WTC11 (cell line): ENCODE results near the gene CHRNA1. TPM values are rescaled to one million over a fixed set of nuclear protein-coding genes. Genes with fewer than 3 reads are reported as not detected.
A peak's percentile ranks its signal among the peaks of the same experiment; 100 is the strongest.
"Not testable (repeated sequence)": the region's sequence is repeated elsewhere in the genome, so short reads cannot be mapped to it uniquely, and the experiment has no call there.

Source experiments
- ATAC-seq: fragments of 200-7000 bp; cut with Tn5 transposase; 2 replicates; pipeline ENCODE4 v1.10.0; 2021; ENCODE audit warnings: mild to moderate bottlenecking, moderate library complexity
- CTCF ChIA-PET: fragments of 300-600 bp; sonication (Branson Sonifier 250); formaldehyde crosslinking; loops from one replicate; lab custom pipeline; 2021; ENCODE audit warnings: antibody characterized with exemption; lab: Charles Lee
- POLR2A ChIA-PET: fragments of 350-600 bp; sonication (Branson Sonifier 250); formaldehyde crosslinking; loops from one replicate; lab custom pipeline; 2021; ENCODE audit warnings: antibody characterized with exemption; lab: Charles Lee
- DNase-seq: peaks from one replicate; pipeline ENCODE4 v3.0.0; 2021; ENCODE audit warnings: low spot score
- H3K27ac Mint-ChIP-seq: 2 replicates; pipeline ENCODE4 v1.8.0; 2021; ENCODE audit warnings: mixed read lengths
- H3K27me3 Mint-ChIP-seq: 2 replicates; pipeline ENCODE4 v1.8.0; 2021; ENCODE audit warnings: low read depth, mild to moderate bottlenecking, moderate library complexity, mixed read lengths
- H3K36me3 Mint-ChIP-seq: 2 replicates; pipeline ENCODE4 v1.8.0; 2021; ENCODE audit warnings: mixed read lengths
- H3K4me1 Mint-ChIP-seq: 2 replicates; pipeline ENCODE4 v1.8.0; 2022; ENCODE audit warnings: mixed read lengths
- H3K4me3 Mint-ChIP-seq: 2 replicates; pipeline ENCODE4 v1.8.0; 2021; ENCODE audit warnings: mild to moderate bottlenecking, moderate library complexity, mixed read lengths
- H3K9me3 Mint-ChIP-seq: 2 replicates; pipeline ENCODE4 v1.8.0; 2021; ENCODE audit warnings: mixed read lengths
- CBFB ChIP-seq: sonication (generic); formaldehyde crosslinking; IDR thresholded peaks from 2 replicates; pipeline ENCODE4 v1.8.1; 2022; ENCODE audit warnings: mild to moderate bottlenecking, low read depth, missing genetic modification reagents
- CREB1 ChIP-seq: sonication (generic); formaldehyde crosslinking; IDR thresholded peaks from 2 replicates; pipeline ENCODE4 v1.8.0; 2023; ENCODE audit warnings: mild to moderate bottlenecking, missing genetic modification reagents
- CREM ChIP-seq: sonication (generic); formaldehyde crosslinking; IDR thresholded peaks from 2 replicates; pipeline ENCODE4 v1.8.1; 2022; ENCODE audit warnings: mild to moderate bottlenecking, missing genetic modification reagents, moderate library complexity
- GRHL2 ChIP-seq: fragments of 250-450 bp; sonication (Bioruptor Pico); IDR thresholded peaks from 2 replicates; pipeline ENCODE4 v1.8.0; 2022; ENCODE audit warnings: mild to moderate bottlenecking, moderate library complexity; ENCODE audit not compliant: insufficient replicate concordance, severe bottlenecking
- GTF2I ChIP-seq: fragments of 250-450 bp; sonication (Bioruptor Pico); conservative IDR thresholded peaks from 2 replicates; pipeline ENCODE4 v1.4.0; 2021; ENCODE audit warnings: mild to moderate bottlenecking
- KAT7 ChIP-seq: sonication (generic); formaldehyde crosslinking; IDR thresholded peaks from 2 replicates; pipeline ENCODE4 v1.8.1; 2023; ENCODE audit warnings: missing genetic modification reagents, mild to moderate bottlenecking, borderline replicate concordance
- SOX15 ChIP-seq: fragments of 250-450 bp; sonication (Bioruptor Pico); IDR thresholded peaks from 2 replicates; pipeline ENCODE4 v1.9.0; 2021; ENCODE audit warnings: mild to moderate bottlenecking
- TP53 ChIP-seq: sonication (generic); formaldehyde crosslinking; IDR thresholded peaks from 2 replicates; pipeline ENCODE4 v1.8.1; 2023; ENCODE audit warnings: mild to moderate bottlenecking, missing genetic modification reagents
- ZBTB21 ChIP-seq: sonication (generic); formaldehyde crosslinking; IDR thresholded peaks from 2 replicates; pipeline ENCODE4 v1.8.1; 2023; ENCODE audit warnings: mild to moderate bottlenecking, missing genetic modification reagents, borderline replicate concordance
- ZNF121 ChIP-seq: sonication (generic); formaldehyde crosslinking; IDR thresholded peaks from 2 replicates; pipeline ENCODE4 v1.8.0; 2023; ENCODE audit warnings: missing genetic modification reagents
- ZNF263 ChIP-seq: sonication (generic); formaldehyde crosslinking; IDR thresholded peaks from 2 replicates; pipeline ENCODE4 v1.8.1; 2022; ENCODE audit warnings: low read depth, mild to moderate bottlenecking, moderate library complexity, missing genetic modification reagents
- ZNF396 ChIP-seq: fragments of 250-450 bp; sonication (Bioruptor Pico); IDR thresholded peaks from 2 replicates; pipeline ENCODE4 v1.8.0; 2021; ENCODE audit warnings: mild to moderate bottlenecking, moderate library complexity, borderline replicate concordance
- total RNA-seq: library from RNA; stranded (reverse); gene quantifications from 3 replicates; pipeline ENCODE4 v1.2.3, GENCODE V29; 2021
- TF ChIP-seq, protein P1 (sequence below): fragments of 250-450 bp; sonication (Bioruptor Pico); IDR thresholded peaks from 2 replicates; pipeline ENCODE4 v1.9.0; 2021; ENCODE audit warnings: mild to moderate bottlenecking
- TF ChIP-seq, protein P2 (sequence below): fragments of 200-600 bp; IDR thresholded peaks from 2 replicates; pipeline ENCODE4 v1.8.0; 2022; ENCODE audit warnings: antibody characterized with exemption
- TF ChIP-seq, protein P3 (sequence below): sonication (generic); formaldehyde crosslinking; IDR thresholded peaks from 2 replicates; pipeline ENCODE4 v1.8.0; 2022; ENCODE audit warnings: mild to moderate bottlenecking, missing genetic modification reagents
- TF ChIP-seq, protein P4 (sequence below): sonication (generic); formaldehyde crosslinking; IDR thresholded peaks from 2 replicates; pipeline ENCODE4 v1.8.1; 2023; ENCODE audit warnings: mild to moderate bottlenecking, missing genetic modification reagents
- TF ChIP-seq, protein P5 (sequence below): fragments of 250-450 bp; sonication (Bioruptor Pico); IDR thresholded peaks from 2 replicates; pipeline ENCODE4 v1.9.0; 2021; ENCODE audit warnings: moderate library complexity, mild to moderate bottlenecking, inconsistent platforms, borderline replicate concordance
- TF ChIP-seq, protein P6 (sequence below): sonication (generic); formaldehyde crosslinking; IDR thresholded peaks from 2 replicates; pipeline ENCODE4 v1.8.0; 2023; ENCODE audit warnings: missing genetic modification reagents, mild to moderate bottlenecking, borderline replicate concordance

Gene CHRNA1
- total RNA-seq, 1 experiment from 2014 or later = not detected

DNA sequence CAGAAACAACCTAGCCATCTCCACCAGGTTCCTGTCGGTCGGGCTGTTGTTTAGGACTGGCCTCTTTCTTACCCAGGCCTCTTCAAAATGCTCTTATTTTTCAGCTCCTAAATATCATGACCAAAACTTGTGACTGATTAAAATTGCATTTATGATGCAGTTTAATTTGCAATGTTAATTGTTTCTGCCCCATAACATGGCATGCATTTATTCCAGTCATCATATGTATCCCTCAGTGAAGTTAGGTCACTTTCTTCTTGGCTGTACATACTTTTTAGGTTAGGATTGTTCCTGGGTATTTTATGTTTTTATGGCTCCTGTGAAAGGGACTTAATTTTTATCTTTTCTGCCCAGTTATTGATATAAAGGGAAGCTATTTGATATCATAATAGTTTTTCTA is 50.6 kb downstream of the CHRNA1 start:
- Mint-ChIP-seq H3K4me3 (no peak overlapping the region), H3K27me3 (0 out of 2 replicates have a peak, but pooled peaks cover 2% of the 10 kb centered on the region), H3K27ac (no peak overlapping the region), H3K36me3 (no peaks in the 10 kb centered on the region), H3K9me3 (peaks cover 9% of the 10 kb centered on the region), H3K4me1 (no peaks in the 10 kb centered on the region)
- POLR2A ChIA-PET = no interaction called here
- no peak for ATAC-seq
- CTCF ChIA-PET = interaction anchor here (1.4 to 1.9 kb wide), 3 partner anchors 13 to 291 kb away, joined by 3 to 8 read pairs (median 7); partner anchors contain the start of gene CHN1
- no peak for DNase-seq
- no peak for TF ChIP-seq CBFB
- TF ChIP-seq ZNF396 (CRISPR knock-in tag) = no peak
- TF ChIP-seq, protein P1, sequence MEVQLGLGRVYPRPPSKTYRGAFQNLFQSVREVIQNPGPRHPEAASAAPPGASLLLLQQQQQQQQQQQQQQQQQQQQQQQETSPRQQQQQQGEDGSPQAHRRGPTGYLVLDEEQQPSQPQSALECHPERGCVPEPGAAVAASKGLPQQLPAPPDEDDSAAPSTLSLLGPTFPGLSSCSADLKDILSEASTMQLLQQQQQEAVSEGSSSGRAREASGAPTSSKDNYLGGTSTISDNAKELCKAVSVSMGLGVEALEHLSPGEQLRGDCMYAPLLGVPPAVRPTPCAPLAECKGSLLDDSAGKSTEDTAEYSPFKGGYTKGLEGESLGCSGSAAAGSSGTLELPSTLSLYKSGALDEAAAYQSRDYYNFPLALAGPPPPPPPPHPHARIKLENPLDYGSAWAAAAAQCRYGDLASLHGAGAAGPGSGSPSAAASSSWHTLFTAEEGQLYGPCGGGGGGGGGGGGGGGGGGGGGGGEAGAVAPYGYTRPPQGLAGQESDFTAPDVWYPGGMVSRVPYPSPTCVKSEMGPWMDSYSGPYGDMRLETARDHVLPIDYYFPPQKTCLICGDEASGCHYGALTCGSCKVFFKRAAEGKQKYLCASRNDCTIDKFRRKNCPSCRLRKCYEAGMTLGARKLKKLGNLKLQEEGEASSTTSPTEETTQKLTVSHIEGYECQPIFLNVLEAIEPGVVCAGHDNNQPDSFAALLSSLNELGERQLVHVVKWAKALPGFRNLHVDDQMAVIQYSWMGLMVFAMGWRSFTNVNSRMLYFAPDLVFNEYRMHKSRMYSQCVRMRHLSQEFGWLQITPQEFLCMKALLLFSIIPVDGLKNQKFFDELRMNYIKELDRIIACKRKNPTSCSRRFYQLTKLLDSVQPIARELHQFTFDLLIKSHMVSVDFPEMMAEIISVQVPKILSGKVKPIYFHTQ (CRISPR knock-in tag) = no peak

DNA sequence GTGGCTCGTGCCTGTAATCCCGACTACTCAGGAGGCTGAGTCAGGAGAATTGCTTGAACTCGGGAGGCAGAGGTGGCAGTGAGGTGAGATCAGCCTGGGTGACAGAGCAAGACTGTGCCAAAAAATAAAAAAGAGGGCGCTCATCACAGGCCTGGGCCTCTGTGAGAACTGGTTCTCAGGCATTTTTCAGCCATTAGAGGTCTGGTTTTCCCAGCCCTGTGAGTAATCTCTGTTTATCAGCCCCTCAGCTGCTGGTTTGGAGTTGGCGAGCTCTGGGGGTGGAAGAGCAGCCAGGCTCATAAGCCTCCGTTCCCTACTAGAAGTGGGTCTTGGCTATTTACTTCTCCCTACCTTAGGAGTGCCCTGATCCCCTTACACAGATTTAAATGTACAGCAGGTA is 53.1 kb downstream of the CHRNA1 start:
- POLR2A ChIA-PET = no interaction called here
- H3K9me3 Mint-ChIP-seq = peaks cover 13% of the 10 kb centered on the region
- H3K4me3 Mint-ChIP-seq = no peak overlapping the region
- H3K4me1 Mint-ChIP-seq = no peaks in the 10 kb centered on the region
- TF ChIP-seq GTF2I (CRISPR knock-in tag) (no peak), CREM (no peak), ZNF121 (CRISPR knock-in tag) (no peak), TP53 (CRISPR knock-in tag) (no peak), CREB1 (CRISPR knock-in tag) (no peak), ZBTB21 (CRISPR knock-in tag) (no peak), KAT7 (CRISPR knock-in tag) (no peak), ZNF263 (no peak), ZNF396 (CRISPR knock-in tag) (no peak), GRHL2 (CRISPR knock-in tag) (no peak), SOX15 (no peak)
- TF ChIP-seq, protein P2, sequence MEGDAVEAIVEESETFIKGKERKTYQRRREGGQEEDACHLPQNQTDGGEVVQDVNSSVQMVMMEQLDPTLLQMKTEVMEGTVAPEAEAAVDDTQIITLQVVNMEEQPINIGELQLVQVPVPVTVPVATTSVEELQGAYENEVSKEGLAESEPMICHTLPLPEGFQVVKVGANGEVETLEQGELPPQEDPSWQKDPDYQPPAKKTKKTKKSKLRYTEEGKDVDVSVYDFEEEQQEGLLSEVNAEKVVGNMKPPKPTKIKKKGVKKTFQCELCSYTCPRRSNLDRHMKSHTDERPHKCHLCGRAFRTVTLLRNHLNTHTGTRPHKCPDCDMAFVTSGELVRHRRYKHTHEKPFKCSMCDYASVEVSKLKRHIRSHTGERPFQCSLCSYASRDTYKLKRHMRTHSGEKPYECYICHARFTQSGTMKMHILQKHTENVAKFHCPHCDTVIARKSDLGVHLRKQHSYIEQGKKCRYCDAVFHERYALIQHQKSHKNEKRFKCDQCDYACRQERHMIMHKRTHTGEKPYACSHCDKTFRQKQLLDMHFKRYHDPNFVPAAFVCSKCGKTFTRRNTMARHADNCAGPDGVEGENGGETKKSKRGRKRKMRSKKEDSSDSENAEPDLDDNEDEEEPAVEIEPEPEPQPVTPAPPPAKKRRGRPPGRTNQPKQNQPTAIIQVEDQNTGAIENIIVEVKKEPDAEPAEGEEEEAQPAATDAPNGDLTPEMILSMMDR = no peak
- TF ChIP-seq, protein P3, sequence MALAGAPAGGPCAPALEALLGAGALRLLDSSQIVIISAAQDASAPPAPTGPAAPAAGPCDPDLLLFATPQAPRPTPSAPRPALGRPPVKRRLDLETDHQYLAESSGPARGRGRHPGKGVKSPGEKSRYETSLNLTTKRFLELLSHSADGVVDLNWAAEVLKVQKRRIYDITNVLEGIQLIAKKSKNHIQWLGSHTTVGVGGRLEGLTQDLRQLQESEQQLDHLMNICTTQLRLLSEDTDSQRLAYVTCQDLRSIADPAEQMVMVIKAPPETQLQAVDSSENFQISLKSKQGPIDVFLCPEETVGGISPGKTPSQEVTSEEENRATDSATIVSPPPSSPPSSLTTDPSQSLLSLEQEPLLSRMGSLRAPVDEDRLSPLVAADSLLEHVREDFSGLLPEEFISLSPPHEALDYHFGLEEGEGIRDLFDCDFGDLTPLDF (CRISPR knock-in tag) = no peak
- TF ChIP-seq, protein P4, sequence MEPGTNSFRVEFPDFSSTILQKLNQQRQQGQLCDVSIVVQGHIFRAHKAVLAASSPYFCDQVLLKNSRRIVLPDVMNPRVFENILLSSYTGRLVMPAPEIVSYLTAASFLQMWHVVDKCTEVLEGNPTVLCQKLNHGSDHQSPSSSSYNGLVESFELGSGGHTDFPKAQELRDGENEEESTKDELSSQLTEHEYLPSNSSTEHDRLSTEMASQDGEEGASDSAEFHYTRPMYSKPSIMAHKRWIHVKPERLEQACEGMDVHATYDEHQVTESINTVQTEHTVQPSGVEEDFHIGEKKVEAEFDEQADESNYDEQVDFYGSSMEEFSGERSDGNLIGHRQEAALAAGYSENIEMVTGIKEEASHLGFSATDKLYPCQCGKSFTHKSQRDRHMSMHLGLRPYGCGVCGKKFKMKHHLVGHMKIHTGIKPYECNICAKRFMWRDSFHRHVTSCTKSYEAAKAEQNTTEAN = no peak
- TF ChIP-seq, protein P5, sequence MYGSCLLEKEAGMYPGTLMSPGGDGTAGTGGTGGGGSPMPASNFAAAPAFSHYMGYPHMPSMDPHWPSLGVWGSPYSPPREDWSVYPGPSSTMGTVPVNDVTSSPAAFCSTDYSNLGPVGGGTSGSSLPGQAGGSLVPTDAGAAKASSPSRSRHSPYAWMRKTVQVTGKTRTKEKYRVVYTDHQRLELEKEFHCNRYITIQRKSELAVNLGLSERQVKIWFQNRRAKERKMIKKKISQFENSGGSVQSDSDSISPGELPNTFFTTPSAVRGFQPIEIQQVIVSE (CRISPR knock-in tag) = no peak
- TF ChIP-seq, protein P6, sequence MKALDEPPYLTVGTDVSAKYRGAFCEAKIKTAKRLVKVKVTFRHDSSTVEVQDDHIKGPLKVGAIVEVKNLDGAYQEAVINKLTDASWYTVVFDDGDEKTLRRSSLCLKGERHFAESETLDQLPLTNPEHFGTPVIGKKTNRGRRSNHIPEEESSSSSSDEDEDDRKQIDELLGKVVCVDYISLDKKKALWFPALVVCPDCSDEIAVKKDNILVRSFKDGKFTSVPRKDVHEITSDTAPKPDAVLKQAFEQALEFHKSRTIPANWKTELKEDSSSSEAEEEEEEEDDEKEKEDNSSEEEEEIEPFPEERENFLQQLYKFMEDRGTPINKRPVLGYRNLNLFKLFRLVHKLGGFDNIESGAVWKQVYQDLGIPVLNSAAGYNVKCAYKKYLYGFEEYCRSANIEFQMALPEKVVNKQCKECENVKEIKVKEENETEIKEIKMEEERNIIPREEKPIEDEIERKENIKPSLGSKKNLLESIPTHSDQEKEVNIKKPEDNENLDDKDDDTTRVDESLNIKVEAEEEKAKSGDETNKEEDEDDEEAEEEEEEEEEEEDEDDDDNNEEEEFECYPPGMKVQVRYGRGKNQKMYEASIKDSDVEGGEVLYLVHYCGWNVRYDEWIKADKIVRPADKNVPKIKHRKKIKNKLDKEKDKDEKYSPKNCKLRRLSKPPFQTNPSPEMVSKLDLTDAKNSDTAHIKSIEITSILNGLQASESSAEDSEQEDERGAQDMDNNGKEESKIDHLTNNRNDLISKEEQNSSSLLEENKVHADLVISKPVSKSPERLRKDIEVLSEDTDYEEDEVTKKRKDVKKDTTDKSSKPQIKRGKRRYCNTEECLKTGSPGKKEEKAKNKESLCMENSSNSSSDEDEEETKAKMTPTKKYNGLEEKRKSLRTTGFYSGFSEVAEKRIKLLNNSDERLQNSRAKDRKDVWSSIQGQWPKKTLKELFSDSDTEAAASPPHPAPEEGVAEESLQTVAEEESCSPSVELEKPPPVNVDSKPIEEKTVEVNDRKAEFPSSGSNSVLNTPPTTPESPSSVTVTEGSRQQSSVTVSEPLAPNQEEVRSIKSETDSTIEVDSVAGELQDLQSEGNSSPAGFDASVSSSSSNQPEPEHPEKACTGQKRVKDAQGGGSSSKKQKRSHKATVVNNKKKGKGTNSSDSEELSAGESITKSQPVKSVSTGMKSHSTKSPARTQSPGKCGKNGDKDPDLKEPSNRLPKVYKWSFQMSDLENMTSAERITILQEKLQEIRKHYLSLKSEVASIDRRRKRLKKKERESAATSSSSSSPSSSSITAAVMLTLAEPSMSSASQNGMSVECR = no peak
- TF ChIP-seq, all 79 proteins: peak for 0
- no peak overlapping the region for H3K27ac Mint-ChIP-seq
- ATAC-seq (peak; percentile 28; the same call in 1 of the 2 replicates), DNase-seq (no peak)
- no peaks in the 10 kb centered on the region for H3K36me3 Mint-ChIP-seq
- 0 out of 2 replicates have a peak, but pooled peaks cover 2% of the 10 kb centered on the region for H3K27me3 Mint-ChIP-seq
- CTCF ChIA-PET = no interaction called here

DNA sequence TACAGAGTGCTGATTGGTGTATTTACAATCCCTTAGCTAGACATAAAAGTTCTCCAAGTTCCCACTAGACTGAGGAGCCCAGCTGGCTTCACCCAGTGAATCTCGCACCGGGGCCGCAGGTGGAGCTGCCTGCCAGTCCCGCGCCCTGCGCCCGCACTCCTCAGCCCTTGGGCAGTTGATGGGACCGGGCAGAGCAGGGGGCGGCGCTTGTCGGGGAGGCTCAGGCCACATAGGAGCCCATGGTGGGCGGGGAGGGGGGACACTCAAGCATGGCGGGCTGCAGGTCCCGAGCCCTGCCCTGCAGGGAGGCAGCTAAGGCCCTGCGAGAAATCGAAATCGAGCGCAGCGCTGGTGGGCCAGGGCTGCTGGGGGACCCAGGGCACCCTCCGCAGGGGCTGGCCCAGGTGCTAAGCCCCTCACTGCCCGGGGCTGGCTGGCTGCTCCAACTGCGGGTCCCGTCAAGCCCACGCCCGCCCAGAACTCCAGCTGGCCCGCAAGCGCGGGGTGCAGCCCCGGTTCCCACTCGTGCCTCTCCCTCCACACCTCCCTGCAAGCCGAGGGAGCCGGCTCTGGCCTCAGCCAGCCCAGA is 54.8 kb downstream of the CHRNA1 start:
- not testable (repeated sequence) for ATAC-seq, H3K27me3 Mint-ChIP-seq, H3K4me1 Mint-ChIP-seq, H3K36me3 Mint-ChIP-seq, H3K4me3 Mint-ChIP-seq, DNase-seq, H3K27ac Mint-ChIP-seq
- ChIA-PET POLR2A (interaction anchor here (1.7 kb wide), 1 partner anchor 10 kb away, joined by 3 read pairs; no protein-coding TSS in a partner anchor), CTCF (interaction anchor here (1.1 to 1.5 kb wide), 2 partner anchors 9 to 12 kb away, joined by 6 to 10 read pairs; no protein-coding TSS in a partner anchor)
- H3K9me3 Mint-ChIP-seq = peaks cover 13% of the 10 kb centered on the region
